HCT116 (cell line): ENCODE results near the gene SCT. TPM values are rescaled to one million over a fixed set of nuclear protein-coding genes. Genes with fewer than 3 reads are reported as not detected.

ENCODE experiments used
- ATAC-seq: fragments of 200-7000 bp; cut with Tn5 transposase; 2 replicates; pipeline ENCODE4 v1.9.1; 2020; ENCODE audit warnings: mild to moderate bottlenecking, moderate library complexity
- BruUV-seq: library from RNA; stranded (reverse); fragments of 400-500 nt; replicated peaks from 2 replicates; lab custom pipeline; 2021; lab: Mats Ljungman, UMichigan
- CTCF ChIA-PET: fragments of 300-600 bp; sonication (Branson Sonifier 250); formaldehyde crosslinking; loops from one replicate; lab custom pipeline; 2021; ENCODE audit warnings: antibody characterized with exemption; lab: Charles Lee
- POLR2A ChIA-PET: fragments of 300-600, 350-600 bp; sonication (Branson Sonifier 250); formaldehyde crosslinking; loops from one replicate; lab custom pipeline; 2021; ENCODE audit warnings: antibody characterized with exemption; lab: Charles Lee
- RAD21 ChIA-PET, 2 experiments: fragments of 300-600 bp; sonication (Branson Sonifier 250); formaldehyde crosslinking; loops; one replicate each; lab custom pipeline; 2023; ENCODE audit warnings: low total read pairs in 2 of 2; ENCODE audit not compliant: uncharacterized antibody in 2 of 2, unreplicated experiment in 2 of 2, low non-redundant PET in 1 of 2; lab: Charles Lee
- DNase-seq: peaks from one replicate; pipeline ENCODE4 v3.0.0-alpha.2; 2010; ENCODE audit warnings: low read depth, low spot score
- H2AFZ ChIP-seq: fragments of 200-600 bp; shearing (Covaris generic), sonication (generic); 2 replicates; pipeline ENCODE4 v1.6.1; 2017; ENCODE audit warnings: low read depth, mixed run types, mixed read lengths, antibody characterized with exemption, low read length; ENCODE audit not compliant: poor library complexity, severe bottlenecking
- H3K27ac ChIP-seq: 2 replicates; pipeline ENCODE4 v1.5.1; 2012; ENCODE audit warnings: low read depth, low read length
- H3K27me3 ChIP-seq: fragments of 200-600 bp; sonication (generic); 2 replicates; pipeline ENCODE4 v1.6.1; 2016; ENCODE audit warnings: mixed run types, low read length, mixed read lengths; ENCODE audit not compliant: insufficient read depth
- H3K36me3 ChIP-seq, 2 experiments: fragments of 200-500 bp in 1 of 2; fragments of 200-600 bp in 1 of 2; sonication (Bioruptor generic) in 1 of 2; sonication (generic) in 1 of 2; 2 replicates each; pipeline versions ENCODE4 v1.5.1 to v1.6.1; 2014 to 2016; ENCODE audit warnings: low read length in 2 of 2, inconsistent platforms in 1 of 2, mixed read lengths in 1 of 2, mixed run types in 1 of 2; ENCODE audit not compliant: insufficient read depth in 2 of 2, control insufficient read depth in 1 of 2
- H3K4me1 ChIP-seq, 2 experiments: fragments of 200-600 bp in 1 of 2; sonication (generic) in 1 of 2; 2 replicates each; pipeline versions ENCODE4 v1.5.1 to v1.6.1; 2012 to 2017; ENCODE audit warnings: low read length in 2 of 2, inconsistent platforms in 1 of 2, mild to moderate bottlenecking in 1 of 2, mixed read lengths in 1 of 2, mixed run types in 1 of 2, moderate library complexity in 1 of 2; ENCODE audit not compliant: insufficient read depth in 2 of 2, control insufficient read depth in 1 of 2
- H3K4me2 ChIP-seq: fragments of 200-600 bp; sonication (generic); 2 replicates; pipeline ENCODE4 v1.6.1; 2017; ENCODE audit warnings: mixed run types, low read length, mixed read lengths
- H3K4me3 ChIP-seq, 2 experiments: fragments of 200-600 bp in 1 of 2; sonication (generic) in 1 of 2; replicated peaks in 1 of 2; 2 replicates each; pipeline ENCODE4 v1.5.1; 2011 to 2016; ENCODE audit warnings: low read length in 2 of 2, control low read depth in 1 of 2, low read depth in 1 of 2, mild to moderate bottlenecking in 1 of 2, mixed read lengths in 1 of 2, mixed run types in 1 of 2
- H3K79me2 ChIP-seq: fragments of 200-600 bp; sonication (generic); 2 replicates; pipeline ENCODE4 v1.6.1; 2017; ENCODE audit warnings: mild to moderate bottlenecking, mixed run types, low read length, moderate library complexity, mixed read lengths; ENCODE audit not compliant: insufficient read depth
- H3K9ac ChIP-seq: fragments of 200-600 bp; sonication (generic); 2 replicates; pipeline ENCODE4 v1.6.1; 2016; ENCODE audit warnings: low read length, mixed read lengths
- H3K9me2 ChIP-seq: fragments of 200-600 bp; sonication (generic), shearing (Covaris generic); 2 replicates; pipeline ENCODE4 v1.6.1; 2017; ENCODE audit warnings: mixed run types, mild to moderate bottlenecking, moderate library complexity; ENCODE audit not compliant: insufficient read depth
- H3K9me3 ChIP-seq, 2 experiments: fragments of 200-500 bp in 1 of 2; fragments of 200-600 bp in 1 of 2; sonication (Bioruptor generic) in 1 of 2; sonication (generic) in 1 of 2; 2 replicates each; pipeline ENCODE4 v1.6.1; 2014 to 2017; ENCODE audit warnings: low read length in 2 of 2, mixed read lengths in 2 of 2, inconsistent platforms in 1 of 2, low read depth in 1 of 2, mild to moderate bottlenecking in 1 of 2, mixed run types in 1 of 2, moderate library complexity in 1 of 2; ENCODE audit not compliant: control insufficient read depth in 1 of 2, insufficient read depth in 1 of 2
- H4K20me1 ChIP-seq: fragments of 200-600 bp; sonication (generic), shearing (Covaris generic); 2 replicates; pipeline ENCODE4 v1.6.1; 2017; ENCODE audit warnings: mixed run types, mild to moderate bottlenecking, moderate library complexity; ENCODE audit not compliant: insufficient read depth
- CEBPB ChIP-seq: IDR thresholded peaks from 2 replicates; pipeline ENCODE4 v1.6.1; 2012; ENCODE audit warnings: low read depth
- CTCF ChIP-seq, 3 experiments: fragments of 200-600 bp in 1 of 3; sonication (generic) in 1 of 3; IDR thresholded peaks in 2 of 3; conservative IDR thresholded peaks in 1 of 3; 2 replicates each; pipeline ENCODE4 v1.5.1; 2012 to 2017; ENCODE audit warnings: low read depth in 2 of 3, low read length in 2 of 3, antibody characterized with exemption in 1 of 3, borderline replicate concordance in 1 of 3, control low read depth in 1 of 3, mild to moderate bottlenecking in 1 of 3, mixed read lengths in 1 of 3, mixed run types in 1 of 3, moderate library complexity in 1 of 3; ENCODE audit not compliant: insufficient read depth in 1 of 3
- EZH2 ChIP-seq: fragments of 200-600 bp; sonication (generic); IDR thresholded peaks from 2 replicates; pipeline ENCODE4 v1.6.1; 2017; ENCODE audit warnings: antibody characterized with exemption, mixed run types
- POLR2A ChIP-seq: IDR thresholded peaks from 2 replicates; pipeline ENCODE4 v1.7.0; 2011; ENCODE audit warnings: borderline replicate concordance; ENCODE audit not compliant: insufficient read depth, insufficient read length; ENCODE audit errors: extremely low read depth
- POLR2AphosphoS5 ChIP-seq: IDR thresholded peaks from 2 replicates; pipeline ENCODE4 v1.6.1; 2011; ENCODE audit warnings: mild to moderate bottlenecking, low read depth, low read length, moderate library complexity
- RAD21 ChIP-seq: IDR thresholded peaks from 2 replicates; pipeline ENCODE4 v1.6.1; 2012; ENCODE audit warnings: low read depth, mild to moderate bottlenecking
- SIN3A ChIP-seq: IDR thresholded peaks from 2 replicates; pipeline ENCODE4 v1.6.1; 2012; ENCODE audit warnings: low read depth
- ZFX ChIP-seq: fragments of 450-650 bp; IDR thresholded peaks from 2 replicates; pipeline ENCODE4 v1.6.1; 2017
- intact Hi-C: fragments of 100-400 bp; cut with micrococcal nuclease; formaldehyde crosslinking; loops from 2 replicates; pipeline ENCODE4 v1.10.0; 2022
- total RNA-seq: library from RNA; stranded (reverse); gene quantifications from one replicate; pipeline ENCODE4 v1.2.1, GENCODE V29; 2021; ENCODE audit not compliant: unreplicated experiment
- TF ChIP-seq, protein P1 (sequence below): IDR thresholded peaks from 2 replicates; pipeline ENCODE4 v1.6.1; 2012; ENCODE audit warnings: low read depth
- TF ChIP-seq, protein P2 (sequence below): IDR thresholded peaks from 2 replicates; pipeline ENCODE4 v1.6.1; 2012

Gene SCT
- total RNA-seq, 1 experiment from 2014 or later, result not detected

DNA sequence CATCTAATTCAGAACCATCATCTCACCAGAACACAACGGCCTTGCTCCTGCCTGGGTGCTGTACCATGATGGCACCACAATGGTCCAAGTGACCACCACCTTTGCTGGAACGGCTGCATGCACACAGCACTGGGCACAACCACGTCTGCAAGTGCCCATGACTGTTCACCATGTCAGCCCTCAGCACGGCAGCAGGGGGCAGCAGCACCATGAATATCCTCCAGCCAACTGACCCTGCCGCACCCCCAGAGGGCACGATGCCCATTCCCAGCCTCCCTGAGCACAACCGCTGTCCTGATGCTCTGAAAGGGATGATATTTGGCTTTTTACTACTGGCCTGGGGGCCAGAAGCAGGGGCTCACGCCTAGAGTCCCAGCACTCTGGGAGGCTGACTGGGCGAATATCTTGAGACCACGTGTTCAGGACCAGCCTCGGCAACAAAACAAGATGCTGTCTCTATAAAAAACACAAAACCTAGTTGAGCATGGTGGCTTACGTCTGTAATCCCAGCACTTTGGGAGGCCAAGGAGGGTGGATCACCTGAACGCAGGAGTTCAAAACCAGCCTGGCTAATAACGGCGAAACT lies 35.8 kb upstream of the SCT start:
- no peaks in the 10 kb centered on the region for H3K9me2 ChIP-seq
- no peak overlapping the region for H3K4me3 ChIP-seq
- H2AFZ ChIP-seq, result no peak overlapping the region
- intact Hi-C loops, result loop anchor here (1.0 kb wide), 2 partner anchors 61 to 103 kb away; no protein-coding TSS in a partner anchor
- H3K36me3 ChIP-seq, result peaks cover 0 to 2% of the 10 kb centered on the region in 2 experiments; a peak in 1 of 4 replicates
- H3K9ac ChIP-seq, result no peak overlapping the region
- ChIA-PET CTCF (interaction anchor here (1.1 kb wide), 1 partner anchor 59 kb away, joined by 4 read pairs; no protein-coding TSS in a partner anchor), RAD21 (no interaction called here), POLR2A (no interaction called here)
- no peaks in the 10 kb centered on the region for H4K20me1 ChIP-seq
- peaks cover 3% of the 10 kb centered on the region; the same call in 1 of the 2 replicates for H3K79me2 ChIP-seq
- no peaks in the 10 kb centered on the region for H3K4me1 ChIP-seq
- H3K27me3 ChIP-seq, result no peaks in the 10 kb centered on the region
- TF ChIP-seq RAD21 (peak; percentile 89), CTCF (IDR thresholded peaks at IDR 0.05 in 2 of 3, conservative IDR thresholded peaks at IDR 0.05 in 1 of 3; ENCODE audit: borderline replicate concordance in 1 of 3, insufficient read depth in 1 of 3, low read depth in 2 of 3, low read length in 2 of 3) (peak; percentile 85 to 90 (median 88)), POLR2AphosphoS5 (no peak)
- no peak overlapping the region for H3K4me2 ChIP-seq
- H3K9me3 ChIP-seq, result no peaks in the 10 kb centered on the region
- no TSS peak for BruUV-seq
- DNase-seq (peak; percentile 48), ATAC-seq (peak; percentile 98)
- H3K27ac ChIP-seq, result no peak overlapping the region

GRCh38 chr11:660681-661444 lies 33.9 kb upstream of the SCT start:
- no peak overlapping the region for H3K4me3 ChIP-seq
- ATAC-seq, result no peak
- intact Hi-C loops, result no loop called here
- POLR2A ChIA-PET, result no interaction called here
- no peak overlapping the region for H3K27ac ChIP-seq
- H3K36me3 ChIP-seq, result peaks cover 0 to 2% of the 10 kb centered on the region in 2 experiments; a peak in 1 of 4 replicates
- RAD21 ChIA-PET, result no interaction called here
- CTCF ChIA-PET, result no interaction called here
- H3K4me1 ChIP-seq, result no peaks in the 10 kb centered on the region
- H3K27me3 ChIP-seq, result no peaks in the 10 kb centered on the region
- no peak for DNase-seq
- H4K20me1 ChIP-seq, result no peaks in the 10 kb centered on the region
- H3K9me3 ChIP-seq, result no peaks in the 10 kb centered on the region
- no peak overlapping the region for H2AFZ ChIP-seq
- no peak overlapping the region for H3K9ac ChIP-seq
- H3K9me2 ChIP-seq, result no peaks in the 10 kb centered on the region
- no TSS peak for BruUV-seq
- no peak overlapping the region for H3K4me2 ChIP-seq
- H3K79me2 ChIP-seq, result peaks cover 3% of the 10 kb centered on the region; the same call in 1 of the 2 replicates
- TF ChIP-seq POLR2A, result no peak
- TF ChIP-seq ZFX, result no peak
- TF ChIP-seq, protein P1, sequence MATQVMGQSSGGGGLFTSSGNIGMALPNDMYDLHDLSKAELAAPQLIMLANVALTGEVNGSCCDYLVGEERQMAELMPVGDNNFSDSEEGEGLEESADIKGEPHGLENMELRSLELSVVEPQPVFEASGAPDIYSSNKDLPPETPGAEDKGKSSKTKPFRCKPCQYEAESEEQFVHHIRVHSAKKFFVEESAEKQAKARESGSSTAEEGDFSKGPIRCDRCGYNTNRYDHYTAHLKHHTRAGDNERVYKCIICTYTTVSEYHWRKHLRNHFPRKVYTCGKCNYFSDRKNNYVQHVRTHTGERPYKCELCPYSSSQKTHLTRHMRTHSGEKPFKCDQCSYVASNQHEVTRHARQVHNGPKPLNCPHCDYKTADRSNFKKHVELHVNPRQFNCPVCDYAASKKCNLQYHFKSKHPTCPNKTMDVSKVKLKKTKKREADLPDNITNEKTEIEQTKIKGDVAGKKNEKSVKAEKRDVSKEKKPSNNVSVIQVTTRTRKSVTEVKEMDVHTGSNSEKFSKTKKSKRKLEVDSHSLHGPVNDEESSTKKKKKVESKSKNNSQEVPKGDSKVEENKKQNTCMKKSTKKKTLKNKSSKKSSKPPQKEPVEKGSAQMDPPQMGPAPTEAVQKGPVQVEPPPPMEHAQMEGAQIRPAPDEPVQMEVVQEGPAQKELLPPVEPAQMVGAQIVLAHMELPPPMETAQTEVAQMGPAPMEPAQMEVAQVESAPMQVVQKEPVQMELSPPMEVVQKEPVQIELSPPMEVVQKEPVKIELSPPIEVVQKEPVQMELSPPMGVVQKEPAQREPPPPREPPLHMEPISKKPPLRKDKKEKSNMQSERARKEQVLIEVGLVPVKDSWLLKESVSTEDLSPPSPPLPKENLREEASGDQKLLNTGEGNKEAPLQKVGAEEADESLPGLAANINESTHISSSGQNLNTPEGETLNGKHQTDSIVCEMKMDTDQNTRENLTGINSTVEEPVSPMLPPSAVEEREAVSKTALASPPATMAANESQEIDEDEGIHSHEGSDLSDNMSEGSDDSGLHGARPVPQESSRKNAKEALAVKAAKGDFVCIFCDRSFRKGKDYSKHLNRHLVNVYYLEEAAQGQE, result no peak
- TF ChIP-seq, protein P2, sequence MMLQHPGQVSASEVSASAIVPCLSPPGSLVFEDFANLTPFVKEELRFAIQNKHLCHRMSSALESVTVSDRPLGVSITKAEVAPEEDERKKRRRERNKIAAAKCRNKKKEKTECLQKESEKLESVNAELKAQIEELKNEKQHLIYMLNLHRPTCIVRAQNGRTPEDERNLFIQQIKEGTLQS, result no peak
- TF ChIP-seq EZH2, result no peak
- no peak for TF ChIP-seq RAD21
- TF ChIP-seq CEBPB, result no peak
- no peak for TF ChIP-seq SIN3A
- no peak for TF ChIP-seq POLR2AphosphoS5
